Measurements from ENCODE around the gene SOX10. TPM values are rescaled to one million over a fixed set of nuclear protein-coding genes. Genes with fewer than 3 reads are reported as not detected.

SOX10 gene
- total RNA-seq, 1 experiment from 2014 or later = 2.7 TPM

GRCh38 chr22:37994982-37995381, 10.6 kb upstream of the SOX10 start:
- ChIA-PET CTCF (interaction anchor here (0.8 to 5.4 kb wide), 6 partner anchors 12 to 109 kb away, joined by 3 to 36 read pairs (median 4); no protein-coding TSS in a partner anchor), POLR2A (no interaction called here)
- Mint-ChIP-seq H3K27me3 (ENCODE audit: low read depth) (no peaks in the 10 kb centered on the region), H3K36me3 (no peaks in the 10 kb centered on the region), H3K4me3 (no peak overlapping the region), H3K27ac (no peak overlapping the region), H3K9me3 (no peaks in the 10 kb centered on the region), H3K4me1 (peaks cover 23% of the 10 kb centered on the region)
- ATAC-seq = no peak
- no peak for TF ChIP-seq PRRX2 (CRISPR knock-in tag; IDR thresholded peaks at IDR 0.05)
- no peak for TF ChIP-seq FOXP1 (CRISPR knock-in tag; IDR thresholded peaks at IDR 0.05; ENCODE audit: borderline replicate concordance)
- TF ChIP-seq ZNF138 (CRISPR knock-in tag; conservative IDR thresholded peaks at IDR 0.05) = no peak
- TF ChIP-seq ETV6 (CRISPR knock-in tag; IDR thresholded peaks at IDR 0.05) = no peak
- no peak for TF ChIP-seq FOXK1 (CRISPR knock-in tag; IDR thresholded peaks at IDR 0.05)
- TF ChIP-seq ZNF416 (CRISPR knock-in tag; IDR thresholded peaks at IDR 0.05) = no peak
- no peak for DNase-seq (ENCODE audit: low spot score)

- TF ChIP-seq, protein P1, sequence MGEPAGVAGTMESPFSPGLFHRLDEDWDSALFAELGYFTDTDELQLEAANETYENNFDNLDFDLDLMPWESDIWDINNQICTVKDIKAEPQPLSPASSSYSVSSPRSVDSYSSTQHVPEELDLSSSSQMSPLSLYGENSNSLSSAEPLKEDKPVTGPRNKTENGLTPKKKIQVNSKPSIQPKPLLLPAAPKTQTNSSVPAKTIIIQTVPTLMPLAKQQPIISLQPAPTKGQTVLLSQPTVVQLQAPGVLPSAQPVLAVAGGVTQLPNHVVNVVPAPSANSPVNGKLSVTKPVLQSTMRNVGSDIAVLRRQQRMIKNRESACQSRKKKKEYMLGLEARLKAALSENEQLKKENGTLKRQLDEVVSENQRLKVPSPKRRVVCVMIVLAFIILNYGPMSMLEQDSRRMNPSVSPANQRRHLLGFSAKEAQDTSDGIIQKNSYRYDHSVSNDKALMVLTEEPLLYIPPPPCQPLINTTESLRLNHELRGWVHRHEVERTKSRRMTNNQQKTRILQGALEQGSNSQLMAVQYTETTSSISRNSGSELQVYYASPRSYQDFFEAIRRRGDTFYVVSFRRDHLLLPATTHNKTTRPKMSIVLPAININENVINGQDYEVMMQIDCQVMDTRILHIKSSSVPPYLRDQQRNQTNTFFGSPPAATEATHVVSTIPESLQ (CRISPR knock-in tag; IDR thresholded peaks at IDR 0.05) = no peak
- TF ChIP-seq ZNF263 (CRISPR knock-in tag; IDR thresholded peaks at IDR 0.05; ENCODE audit: low read depth) (no peak), ZNF416 (CRISPR knock-in tag; IDR thresholded peaks at IDR 0.05) (no peak), TP53 (CRISPR knock-in tag; IDR thresholded peaks at IDR 0.05) (no peak), RORB (CRISPR knock-in tag; IDR thresholded peaks at IDR 0.05) (no peak), GABPB1 (CRISPR knock-in tag; IDR thresholded peaks at IDR 0.05) (no peak), ZNF219 (CRISPR knock-in tag; IDR thresholded peaks at IDR 0.05; ENCODE audit: borderline replicate concordance) (no peak), SOX15 (CRISPR knock-in tag; IDR thresholded peaks at IDR 0.05) (no peak), FOXK1 (CRISPR knock-in tag; IDR thresholded peaks at IDR 0.05) (no peak), CTCF (IDR thresholded peaks at IDR 0.05) (no peak), RELA (CRISPR knock-in tag; IDR thresholded peaks at IDR 0.05; ENCODE audit: borderline replicate concordance) (no peak), FOXP1 (CRISPR knock-in tag; IDR thresholded peaks at IDR 0.05; ENCODE audit: borderline replicate concordance) (no peak)
- TF ChIP-seq, protein P2, sequence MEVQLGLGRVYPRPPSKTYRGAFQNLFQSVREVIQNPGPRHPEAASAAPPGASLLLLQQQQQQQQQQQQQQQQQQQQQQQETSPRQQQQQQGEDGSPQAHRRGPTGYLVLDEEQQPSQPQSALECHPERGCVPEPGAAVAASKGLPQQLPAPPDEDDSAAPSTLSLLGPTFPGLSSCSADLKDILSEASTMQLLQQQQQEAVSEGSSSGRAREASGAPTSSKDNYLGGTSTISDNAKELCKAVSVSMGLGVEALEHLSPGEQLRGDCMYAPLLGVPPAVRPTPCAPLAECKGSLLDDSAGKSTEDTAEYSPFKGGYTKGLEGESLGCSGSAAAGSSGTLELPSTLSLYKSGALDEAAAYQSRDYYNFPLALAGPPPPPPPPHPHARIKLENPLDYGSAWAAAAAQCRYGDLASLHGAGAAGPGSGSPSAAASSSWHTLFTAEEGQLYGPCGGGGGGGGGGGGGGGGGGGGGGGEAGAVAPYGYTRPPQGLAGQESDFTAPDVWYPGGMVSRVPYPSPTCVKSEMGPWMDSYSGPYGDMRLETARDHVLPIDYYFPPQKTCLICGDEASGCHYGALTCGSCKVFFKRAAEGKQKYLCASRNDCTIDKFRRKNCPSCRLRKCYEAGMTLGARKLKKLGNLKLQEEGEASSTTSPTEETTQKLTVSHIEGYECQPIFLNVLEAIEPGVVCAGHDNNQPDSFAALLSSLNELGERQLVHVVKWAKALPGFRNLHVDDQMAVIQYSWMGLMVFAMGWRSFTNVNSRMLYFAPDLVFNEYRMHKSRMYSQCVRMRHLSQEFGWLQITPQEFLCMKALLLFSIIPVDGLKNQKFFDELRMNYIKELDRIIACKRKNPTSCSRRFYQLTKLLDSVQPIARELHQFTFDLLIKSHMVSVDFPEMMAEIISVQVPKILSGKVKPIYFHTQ (CRISPR knock-in tag; IDR thresholded peaks at IDR 0.05) = no peak
- TF ChIP-seq, protein P3, sequence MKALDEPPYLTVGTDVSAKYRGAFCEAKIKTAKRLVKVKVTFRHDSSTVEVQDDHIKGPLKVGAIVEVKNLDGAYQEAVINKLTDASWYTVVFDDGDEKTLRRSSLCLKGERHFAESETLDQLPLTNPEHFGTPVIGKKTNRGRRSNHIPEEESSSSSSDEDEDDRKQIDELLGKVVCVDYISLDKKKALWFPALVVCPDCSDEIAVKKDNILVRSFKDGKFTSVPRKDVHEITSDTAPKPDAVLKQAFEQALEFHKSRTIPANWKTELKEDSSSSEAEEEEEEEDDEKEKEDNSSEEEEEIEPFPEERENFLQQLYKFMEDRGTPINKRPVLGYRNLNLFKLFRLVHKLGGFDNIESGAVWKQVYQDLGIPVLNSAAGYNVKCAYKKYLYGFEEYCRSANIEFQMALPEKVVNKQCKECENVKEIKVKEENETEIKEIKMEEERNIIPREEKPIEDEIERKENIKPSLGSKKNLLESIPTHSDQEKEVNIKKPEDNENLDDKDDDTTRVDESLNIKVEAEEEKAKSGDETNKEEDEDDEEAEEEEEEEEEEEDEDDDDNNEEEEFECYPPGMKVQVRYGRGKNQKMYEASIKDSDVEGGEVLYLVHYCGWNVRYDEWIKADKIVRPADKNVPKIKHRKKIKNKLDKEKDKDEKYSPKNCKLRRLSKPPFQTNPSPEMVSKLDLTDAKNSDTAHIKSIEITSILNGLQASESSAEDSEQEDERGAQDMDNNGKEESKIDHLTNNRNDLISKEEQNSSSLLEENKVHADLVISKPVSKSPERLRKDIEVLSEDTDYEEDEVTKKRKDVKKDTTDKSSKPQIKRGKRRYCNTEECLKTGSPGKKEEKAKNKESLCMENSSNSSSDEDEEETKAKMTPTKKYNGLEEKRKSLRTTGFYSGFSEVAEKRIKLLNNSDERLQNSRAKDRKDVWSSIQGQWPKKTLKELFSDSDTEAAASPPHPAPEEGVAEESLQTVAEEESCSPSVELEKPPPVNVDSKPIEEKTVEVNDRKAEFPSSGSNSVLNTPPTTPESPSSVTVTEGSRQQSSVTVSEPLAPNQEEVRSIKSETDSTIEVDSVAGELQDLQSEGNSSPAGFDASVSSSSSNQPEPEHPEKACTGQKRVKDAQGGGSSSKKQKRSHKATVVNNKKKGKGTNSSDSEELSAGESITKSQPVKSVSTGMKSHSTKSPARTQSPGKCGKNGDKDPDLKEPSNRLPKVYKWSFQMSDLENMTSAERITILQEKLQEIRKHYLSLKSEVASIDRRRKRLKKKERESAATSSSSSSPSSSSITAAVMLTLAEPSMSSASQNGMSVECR (CRISPR knock-in tag; IDR thresholded peaks at IDR 0.05; ENCODE audit: borderline replicate concordance) = no peak
- TF ChIP-seq, protein P4, sequence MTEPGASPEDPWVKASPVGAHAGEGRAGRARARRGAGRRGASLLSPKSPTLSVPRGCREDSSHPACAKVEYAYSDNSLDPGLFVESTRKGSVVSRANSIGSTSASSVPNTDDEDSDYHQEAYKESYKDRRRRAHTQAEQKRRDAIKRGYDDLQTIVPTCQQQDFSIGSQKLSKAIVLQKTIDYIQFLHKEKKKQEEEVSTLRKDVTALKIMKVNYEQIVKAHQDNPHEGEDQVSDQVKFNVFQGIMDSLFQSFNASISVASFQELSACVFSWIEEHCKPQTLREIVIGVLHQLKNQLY (CRISPR knock-in tag; IDR thresholded peaks at IDR 0.05) = no peak
- TF ChIP-seq, protein P5, sequence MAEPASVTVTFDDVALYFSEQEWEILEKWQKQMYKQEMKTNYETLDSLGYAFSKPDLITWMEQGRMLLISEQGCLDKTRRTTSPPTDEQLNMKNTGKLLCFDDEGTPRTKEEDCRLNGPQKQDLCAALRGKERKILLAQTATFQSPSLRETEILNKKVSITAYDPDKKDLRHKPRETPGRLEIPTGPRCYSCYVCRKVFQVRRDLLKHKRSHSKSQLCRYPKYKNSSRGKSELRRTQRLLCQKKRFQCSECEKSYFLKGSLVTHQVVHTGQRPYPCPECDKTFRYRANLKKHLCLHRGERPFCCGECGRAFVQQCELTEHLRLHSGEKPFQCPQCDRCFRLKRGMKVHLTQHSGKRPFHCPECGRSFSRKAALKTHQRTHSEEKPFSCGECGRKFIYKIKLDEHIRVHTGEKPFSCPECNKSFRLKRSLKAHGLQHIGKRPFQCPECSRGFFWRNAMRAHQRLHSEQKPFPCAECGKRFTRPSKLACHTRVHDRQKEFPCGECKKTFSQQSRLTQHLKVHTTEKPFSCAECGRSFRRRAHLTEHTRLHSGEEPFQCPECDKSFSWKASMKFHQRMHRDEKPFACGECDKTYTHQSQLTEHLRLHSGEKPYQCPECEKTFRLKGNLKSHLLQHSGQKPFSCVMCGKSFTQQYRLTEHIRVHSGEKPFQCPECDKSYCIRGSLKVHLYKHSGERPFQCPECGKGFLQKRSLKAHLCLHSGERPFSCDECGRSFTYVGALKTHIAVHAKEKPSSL (CRISPR knock-in tag; conservative IDR thresholded peaks at IDR 0.05) = no peak
- TF ChIP-seq, protein P6, sequence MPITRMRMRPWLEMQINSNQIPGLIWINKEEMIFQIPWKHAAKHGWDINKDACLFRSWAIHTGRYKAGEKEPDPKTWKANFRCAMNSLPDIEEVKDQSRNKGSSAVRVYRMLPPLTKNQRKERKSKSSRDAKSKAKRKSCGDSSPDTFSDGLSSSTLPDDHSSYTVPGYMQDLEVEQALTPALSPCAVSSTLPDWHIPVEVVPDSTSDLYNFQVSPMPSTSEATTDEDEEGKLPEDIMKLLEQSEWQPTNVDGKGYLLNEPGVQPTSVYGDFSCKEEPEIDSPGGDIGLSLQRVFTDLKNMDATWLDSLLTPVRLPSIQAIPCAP (CRISPR knock-in tag; IDR thresholded peaks at IDR 0.05) = no peak
- Mint-ChIP-seq H3K36me3 (no peaks in the 10 kb centered on the region), H3K27me3 (ENCODE audit: low read depth) (no peaks in the 10 kb centered on the region), H3K9me3 (no peaks in the 10 kb centered on the region), H3K4me1 (peaks cover 17% of the 10 kb centered on the region), H3K4me3 (no peak overlapping the region), H3K27ac (no peak overlapping the region)
- DNase-seq (ENCODE audit: low spot score) (no peak), ATAC-seq (no peak)
- POLR2A ChIA-PET = no interaction called here
- CTCF ChIA-PET = interaction anchor here (1.1 to 5.4 kb wide), 5 partner anchors 11 to 110 kb away, joined by 3 to 36 read pairs (median 6); no protein-coding TSS in a partner anchor
Observed at GRCh38 chr22:37994049-37994448, 9.7 kb upstream of the SOX10 start.

Data from WTC11 (cell line).